NCI-H774 (cell line): ENCODE results near the gene KCNJ11.
"Not testable (repeated sequence)": the region's sequence is repeated elsewhere in the genome, so short reads cannot be mapped to it uniquely, and the experiment has no call there.

Experiments used
- DNase-seq: peaks from one replicate; lab custom pipeline; 2025; lab: John Stamatoyannopoulos, UW

KCNJ11 gene

GRCh38 chr11:17388609-17389210, at the start of gene KCNJ11:
Gene KCNJ11 (minus strand): TSS chr11:17388659. CDS start chr11:17388091, 568 bp downstream.
- DNase-seq = peak; percentile 25

- DNase-seq = no peak
Observed at GRCh38 chr11:17437366-17437765, 48.9 kb upstream of the KCNJ11 start.

GRCh38 chr11:17434108-17434507, 45.6 kb upstream of the KCNJ11 start:
- DNase-seq = no peak

GRCh38 chr11:17432002-17432401, 43.5 kb upstream of the KCNJ11 start:
- no peak for DNase-seq

- no peak for DNase-seq
Observed at GRCh38 chr11:17431139-17431538, 42.7 kb upstream of the KCNJ11 start.

GRCh38 chr11:17430616-17431015, 42.2 kb upstream of the KCNJ11 start:
- no peak for DNase-seq

- DNase-seq = no peak
Observed at GRCh38 chr11:17428925-17429324, 40.5 kb upstream of the KCNJ11 start.

- no peak for DNase-seq
Observed at GRCh38 chr11:17428261-17428660, 39.8 kb upstream of the KCNJ11 start.

GRCh38 chr11:17426233-17426632, 37.8 kb upstream of the KCNJ11 start:
- DNase-seq = not testable (repeated sequence)

GRCh38 chr11:17423533-17424310, 35.3 kb upstream of the KCNJ11 start:
- no peak for DNase-seq

- no peak for DNase-seq
Observed at GRCh38 chr11:17421781-17422180, 33.3 kb upstream of the KCNJ11 start.

GRCh38 chr11:17418444-17419081, 30.1 kb upstream of the KCNJ11 start:
- no peak for DNase-seq

GRCh38 chr11:17416492-17416891, 28.0 kb upstream of the KCNJ11 start:
- DNase-seq = no peak

GRCh38 chr11:17415523-17416104, 27.2 kb upstream of the KCNJ11 start:
- no peak for DNase-seq

- no peak for DNase-seq
Observed at GRCh38 chr11:17414992-17415391, 26.5 kb upstream of the KCNJ11 start.

GRCh38 chr11:17414317-17414737, 25.9 kb upstream of the KCNJ11 start:
- DNase-seq = peak; percentile 58

GRCh38 chr11:17413414-17414316, 25.2 kb upstream of the KCNJ11 start:
- peak; percentile 96 for DNase-seq

- peak; percentile 5 for DNase-seq
Observed at GRCh38 chr11:17412488-17413180, 24.2 kb upstream of the KCNJ11 start.

- no peak for DNase-seq
Observed at GRCh38 chr11:17411418-17411817, 23.0 kb upstream of the KCNJ11 start.

GRCh38 chr11:17410606-17411379, 22.3 kb upstream of the KCNJ11 start:
- DNase-seq = no peak
